Middle frontal gyrus (tissue), 1 donor: ENCODE results near the gene TPO.
A peak's percentile ranks its signal among the peaks of the same experiment; 100 is the strongest.

Experiments used
- DNase-seq: peaks from one replicate; pipeline ENCODE4 v3.0.0-alpha.2; 2015; ENCODE audit warnings: low spot score; ENCODE audit errors: extremely low spot score

Gene TPO

GRCh38 chr2:1521878-1522830 lies 108.9 kb downstream of the TPO start:
- DNase-seq = no peak

GRCh38 chr2:1527153-1527992 lies 114.1 kb downstream of the TPO start:
- no peak for DNase-seq

GRCh38 chr2:1528273-1529064 lies 115.2 kb downstream of the TPO start:
- DNase-seq = no peak

- no peak for DNase-seq
Measured at GRCh38 chr2:1538663-1539062, 125.4 kb downstream of the TPO start.

GRCh38 chr2:1539441-1539840 lies 126.2 kb downstream of the TPO start:
- DNase-seq = no peak

- DNase-seq = no peak
Measured at GRCh38 chr2:1539973-1540372, 126.7 kb downstream of the TPO start.

- DNase-seq = no peak
Measured at GRCh38 chr2:1540481-1540880, 127.2 kb downstream of the TPO start.

- no peak for DNase-seq
Measured at GRCh38 chr2:1541040-1541439, 127.8 kb downstream of the TPO start.

GRCh38 chr2:1541819-1542475 lies 128.7 kb downstream of the TPO start:
- no peak for DNase-seq

GRCh38 chr2:1542971-1543370 lies 129.7 kb downstream of the TPO start:
- DNase-seq = no peak

- DNase-seq = no peak
Measured at GRCh38 chr2:1543776-1544477, 130.7 kb downstream of the TPO start.

- DNase-seq = no peak
Measured at GRCh38 chr2:1544478-1545069, 131.3 kb downstream of the TPO start.

- DNase-seq = peak; percentile 24
Measured at GRCh38 chr2:1546023-1546591, 132.8 kb downstream of the TPO start.

- no peak for DNase-seq
Measured at GRCh38 chr2:1546901-1547300, 133.6 kb downstream of the TPO start.

GRCh38 chr2:1548910-1549673 lies 135.8 kb downstream of the TPO start:
- DNase-seq = no peak

GRCh38 chr2:1550076-1550475 lies 136.8 kb downstream of the TPO start:
- DNase-seq = no peak

- DNase-seq = peak; percentile 22
Measured at GRCh38 chr2:1550658-1551316, 137.5 kb downstream of the TPO start.

- DNase-seq = no peak
Measured at GRCh38 chr2:1551905-1552304, 138.6 kb downstream of the TPO start.
